H1 (cell line): ENCODE data around the gene IMP3. TPM values are rescaled to one million over a fixed set of nuclear protein-coding genes. Genes with fewer than 3 reads are reported as not detected.

ENCODE experiments used
- CHD7 ChIP-seq: fragments of 300-600 bp; sonication (generic); IDR thresholded peaks from 2 replicates; pipeline ENCODE4 v1.7.1; 2012; ENCODE audit warnings: low read length, moderate library complexity, mild to moderate bottlenecking, inconsistent platforms; ENCODE audit not compliant: insufficient replicate concordance
- polyA plus RNA-seq, 7 experiments: library from polyadenylated mRNA; depleted of rRNA in 3 of 7; stranded (reverse) in 5 of 7; unstranded in 2 of 7; fragments of >200 nt in 5 of 7; fragments of 200-250 nt in 2 of 7; gene quantifications; 1 replicate in 5 of 7; 2 replicates in 1 of 7; 4 replicates in 1 of 7; pipeline versions ENCODE4 v1.2.1 to v1.2.3, GENCODE V29; 2011 to 2013; ENCODE audit warnings: missing spikeins in 2 of 7, mixed read lengths in 2 of 7
- total RNA-seq: library from RNA; stranded (reverse); fragmentation: NEBNext Ultra II Directional; extraction: Animal tissue kit (Norgen Biotek cat#: 25700); gene quantifications from 2 replicates; pipeline ENCODE4 v1.2.1, GENCODE V29; 2021

IMP3 gene
- total and polyA plus RNA-seq, 2 of the 8 experiments (the other 6 are each of a cell fraction or from before 2014, with no cell fraction given), result 114 to 273 TPM

DNA sequence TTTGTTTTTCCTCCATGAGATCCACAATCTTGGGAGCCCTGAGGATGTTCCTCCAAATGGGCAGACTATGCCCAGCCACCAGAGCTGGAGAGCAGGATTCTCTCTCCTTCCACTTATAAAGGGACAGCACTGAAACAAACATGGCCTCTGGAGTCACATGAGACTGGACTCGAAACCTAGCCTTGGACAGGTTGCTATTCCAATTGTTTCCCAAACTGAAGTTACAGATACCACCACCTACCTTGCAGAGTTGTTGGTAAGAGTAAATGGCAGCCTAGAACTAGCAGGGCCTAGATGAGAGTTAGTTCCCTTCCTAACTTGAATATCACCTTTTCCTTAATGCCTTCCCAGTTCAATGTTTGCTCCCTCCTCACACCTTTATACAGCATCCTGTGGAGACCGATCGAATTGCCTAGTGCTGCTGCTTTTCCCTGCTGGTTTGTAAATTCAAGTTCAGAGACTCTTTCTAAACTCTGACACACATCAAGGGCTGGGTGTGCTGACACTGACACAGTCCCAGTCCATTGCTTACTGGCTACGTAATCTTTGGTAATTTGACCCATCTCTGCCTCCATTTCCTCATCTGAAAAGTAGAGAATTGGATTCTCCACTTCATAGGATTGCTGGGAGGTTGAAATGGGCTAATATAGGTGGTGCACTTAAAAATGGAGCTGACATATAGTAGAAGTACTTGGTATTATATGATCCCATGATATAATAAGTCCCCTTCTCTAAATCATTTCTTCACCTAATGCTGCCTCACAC is 2.6 kb downstream of the IMP3 start (continued):
- no peak for TF ChIP-seq CHD7
